SU-DHL-6 (cell line): ENCODE measurements around the gene FGFR2.

Experiments used
- H2AFZ ChIP-seq: fragments of 200-600 bp; sonication (generic); 2 replicates; pipeline ENCODE4 v1.6.1; 2014; ENCODE audit warnings: low read depth, mild to moderate bottlenecking, moderate library complexity, mixed read lengths, antibody characterized with exemption, low read length; ENCODE audit not compliant: severe bottlenecking
- H3F3A ChIP-seq: fragments of 200-600 bp; shearing (Covaris generic); 2 replicates; pipeline ENCODE4 v1.6.0; 2016; ENCODE audit warnings: antibody characterized with exemption, mild to moderate bottlenecking; ENCODE audit not compliant: insufficient read depth
- H3K27ac ChIP-seq: fragments of 200-600 bp; sonication (generic); 2 replicates; pipeline ENCODE4 v1.5.1; 2016; ENCODE audit warnings: low read depth, mild to moderate bottlenecking, low read length, moderate library complexity, mixed read lengths
- H3K27me3 ChIP-seq: fragments of 200-600 bp; sonication (generic), shearing (Covaris generic); 2 replicates; pipeline ENCODE4 v1.6.0; 2014; ENCODE audit warnings: mild to moderate bottlenecking, low read length
- H3K36me3 ChIP-seq: fragments of 200-600 bp; sonication (generic); 2 replicates; pipeline ENCODE4 v1.6.1; 2014; ENCODE audit warnings: mild to moderate bottlenecking, low read length, mixed read lengths
- H3K4me2 ChIP-seq: fragments of 300-600, 200-600 bp; shearing (Covaris generic), sonication (generic); 2 replicates; pipeline ENCODE4 v1.6.0; 2014; ENCODE audit warnings: low read length, low read depth, mild to moderate bottlenecking; ENCODE audit not compliant: poor library complexity, severe bottlenecking
- H3K4me3 ChIP-seq: fragments of 200-600 bp; sonication (generic); 2 replicates; pipeline ENCODE4 v1.5.1; 2014; ENCODE audit warnings: antibody characterized with exemption, low read length, mild to moderate bottlenecking, mixed read lengths; ENCODE audit not compliant: insufficient read depth, poor library complexity, severe bottlenecking
- H3K79me2 ChIP-seq: fragments of 200-600 bp; sonication (generic); 2 replicates; pipeline ENCODE4 v1.6.1; 2014; ENCODE audit warnings: mild to moderate bottlenecking, low read length, moderate library complexity; ENCODE audit not compliant: insufficient read depth
- H3K9ac ChIP-seq: fragments of 200-600 bp; sonication (generic); 2 replicates; pipeline ENCODE4 v1.7.0; 2014; ENCODE audit warnings: mild to moderate bottlenecking, low read length
- H3K9me2 ChIP-seq: fragments of 200-600 bp; sonication (generic); replicated peaks from 2 replicates; pipeline ENCODE4 v1.6.1; 2014; ENCODE audit warnings: low read length; ENCODE audit not compliant: insufficient read depth
- H3K9me3 ChIP-seq: fragments of 200-600 bp; sonication (generic); 2 replicates; pipeline ENCODE4 v1.6.1; 2014; ENCODE audit warnings: low read length, mixed read lengths; ENCODE audit not compliant: insufficient read depth
- H4K20me1 ChIP-seq: fragments of 200-600 bp; sonication (generic); 2 replicates; pipeline ENCODE4 v1.6.1; 2014; ENCODE audit warnings: low read depth, mild to moderate bottlenecking, antibody characterized with exemption, low read length, moderate library complexity, mixed read lengths
- CTCF ChIP-seq: fragments of 200-600 bp; sonication (generic); IDR thresholded peaks from one replicate; pipeline ENCODE4 v1.5.1; 2017; ENCODE audit warnings: antibody characterized with exemption, mild to moderate bottlenecking, low read length, moderate library complexity; ENCODE audit not compliant: insufficient read depth, poor library complexity, severe bottlenecking
- EZH2phosphoT487 ChIP-seq: fragments of 200-600 bp; sonication (generic), shearing (Covaris generic); conservative IDR thresholded peaks from 2 replicates; pipeline ENCODE4 v1.6.1; 2018; ENCODE audit warnings: mild to moderate bottlenecking, antibody characterized with exemption, low read length, moderate library complexity, mixed read lengths

Gene FGFR2

GRCh38 chr10:121617176-121617575 is 18.9 kb upstream of the FGFR2 start:
- Histone ChIP-seq H3K79me2 (no peaks in the 10 kb centered on the region), H3K4me3 (no peak overlapping the region), H4K20me1 (no peaks in the 10 kb centered on the region), H3K9me3 (no peaks in the 10 kb centered on the region), H3K27ac (no peak overlapping the region), H3K9me2 (no peaks in the 10 kb centered on the region), H3K27me3 (no peaks in the 10 kb centered on the region), H3K9ac (no peak overlapping the region), H3K4me2 (no peak overlapping the region), H3K36me3 (no peaks in the 10 kb centered on the region), H2AFZ (no peak overlapping the region), H3F3A (no peaks in the 10 kb centered on the region)
- TF ChIP-seq CTCF (no peak), EZH2phosphoT487 (no peak)

- H3F3A ChIP-seq = no peaks in the 10 kb centered on the region
- H3K79me2 ChIP-seq = no peaks in the 10 kb centered on the region
- H3K27ac ChIP-seq = no peak overlapping the region
- no peak overlapping the region for H3K4me2 ChIP-seq
- no peak overlapping the region for H2AFZ ChIP-seq
- H4K20me1 ChIP-seq = no peaks in the 10 kb centered on the region
- H3K36me3 ChIP-seq = no peaks in the 10 kb centered on the region
- H3K9me2 ChIP-seq = no peaks in the 10 kb centered on the region
- no peaks in the 10 kb centered on the region for H3K27me3 ChIP-seq
- no peak overlapping the region for H3K4me3 ChIP-seq
- H3K9ac ChIP-seq = no peak overlapping the region
- TF ChIP-seq EZH2phosphoT487 (no peak), CTCF (no peak)
- no peaks in the 10 kb centered on the region for H3K9me3 ChIP-seq
These were observed 18.0 kb upstream of the FGFR2 start for GRCh38 chr10:121616291-121616690.

GRCh38 chr10:121615836-121616235 is 17.6 kb upstream of the FGFR2 start:
- no peak for TF ChIP-seq CTCF
- TF ChIP-seq EZH2phosphoT487 = no peak
- Histone ChIP-seq H3K36me3 (no peaks in the 10 kb centered on the region), H3K27ac (no peak overlapping the region)

GRCh38 chr10:121615435-121615793 is 17.2 kb upstream of the FGFR2 start:
- Histone ChIP-seq H3K36me3 (no peaks in the 10 kb centered on the region), H2AFZ (no peak overlapping the region), H4K20me1 (no peaks in the 10 kb centered on the region), H3K9me3 (no peaks in the 10 kb centered on the region), H3K79me2 (no peaks in the 10 kb centered on the region), H3K9ac (no peak overlapping the region), H3F3A (no peaks in the 10 kb centered on the region), H3K4me3 (no peak overlapping the region), H3K4me2 (no peak overlapping the region), H3K27me3 (no peaks in the 10 kb centered on the region), H3K9me2 (no peaks in the 10 kb centered on the region), H3K27ac (no peak overlapping the region)
- TF ChIP-seq CTCF (no peak), EZH2phosphoT487 (no peak)

More at GRCh38 chr10:121615836-121616235, 17.6 kb upstream of the FGFR2 start:
- Histone ChIP-seq H3K4me3 (no peak overlapping the region), H4K20me1 (no peaks in the 10 kb centered on the region), H3K27me3 (no peaks in the 10 kb centered on the region), H3F3A (no peaks in the 10 kb centered on the region), H3K79me2 (no peaks in the 10 kb centered on the region), H3K4me2 (no peak overlapping the region), H2AFZ (no peak overlapping the region), H3K9me3 (no peaks in the 10 kb centered on the region), H3K9ac (no peak overlapping the region), H3K9me2 (no peaks in the 10 kb centered on the region)
